PC-9 (cell line): ENCODE measurements around the gene CSTF2.

Experiments used
- CTCF ChIP-seq: fragments of 200-600 bp; sonication (generic); conservative IDR thresholded peaks from 2 replicates; pipeline ENCODE4 v1.6.1; 2017; ENCODE audit warnings: mixed run types, antibody characterized with exemption, mild to moderate bottlenecking, moderate library complexity
- EZH2 ChIP-seq: fragments of 200-600 bp; sonication (generic); IDR thresholded peaks from 2 replicates; pipeline ENCODE4 v1.8.0; 2017; ENCODE audit warnings: antibody characterized with exemption, low read depth

- TF ChIP-seq EZH2 (no peak), CTCF (no peak)
These were observed 22.8 kb upstream of the CSTF2 start for GRCh38 chrX:100797359-100797758.
